ENCODE measurements around the gene MCC. TPM values are rescaled to one million over a fixed set of nuclear protein-coding genes. Genes with fewer than 3 reads are reported as not detected.

The MCC gene
- total RNA-seq, 1 donor from 2014 or later, result 2.5 TPM

DNA sequence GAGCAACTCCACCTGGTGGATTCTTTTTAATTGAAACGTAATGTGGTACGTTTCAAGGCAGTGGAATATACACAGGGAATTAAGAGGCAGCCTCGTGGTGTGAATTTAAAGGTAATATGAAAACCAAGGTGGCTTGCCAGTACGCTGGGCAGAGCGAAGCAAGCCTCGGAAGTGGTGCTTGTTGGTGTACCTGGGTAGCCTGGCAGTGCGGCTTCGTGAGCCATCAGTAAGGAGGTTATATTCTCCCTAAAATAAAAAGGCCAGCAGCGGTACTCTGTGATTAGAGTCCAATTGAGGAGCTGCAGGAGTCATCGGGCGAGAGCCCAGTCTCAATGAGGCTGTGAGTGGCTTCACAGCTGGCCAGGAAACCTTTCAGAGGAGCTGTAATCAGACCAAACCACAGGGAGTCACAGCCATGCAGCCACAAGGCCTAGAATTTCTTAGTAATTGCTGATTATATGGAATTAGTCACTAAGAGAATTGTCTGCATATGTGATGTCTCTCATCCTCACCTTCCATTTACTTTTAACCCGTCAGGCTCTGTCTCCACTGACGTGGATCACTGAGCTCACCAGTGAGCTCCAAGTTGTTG, 454.0 kb downstream of the MCC start:
- peaks cover 6% of the 10 kb centered on the region for H3K27me3 Mint-ChIP-seq (ENCODE audit: insufficient read depth, low read depth)
- H3K36me3 Mint-ChIP-seq, result peaks cover 14% of the 10 kb centered on the region
- peak; percentile 61 for DNase-seq (ENCODE audit: low spot score)
- Histone ChIP-seq H2AFZ (replicated peaks) (no peak overlapping the region), H3K9me3 (ENCODE audit: low read depth) (no peaks in the 10 kb centered on the region), H3K4me3 (no peak overlapping the region), H3K9ac (no peak overlapping the region), H3K4me2 (no peak overlapping the region), H3F3A (ENCODE audit: low read depth) (peaks cover 9% of the 10 kb centered on the region), H4K20me1 (ENCODE audit: low read depth) (no peaks in the 10 kb centered on the region), H3K36me3 (no peaks in the 10 kb centered on the region), H3K79me2 (ENCODE audit: low read depth) (no peaks in the 10 kb centered on the region), H3K4me1 (peaks cover 21% of the 10 kb centered on the region), H3K27ac (no peak overlapping the region), H3K27me3 (no peaks in the 10 kb centered on the region)
- no peaks in the 10 kb centered on the region for H3K9me3 Mint-ChIP-seq
- no peak overlapping the region for H3K4me3 Mint-ChIP-seq
- peaks cover 21% of the 10 kb centered on the region for H3K4me1 Mint-ChIP-seq
- TF ChIP-seq EZH2phosphoT487 (IDR thresholded peaks at IDR 0.05), result no peak
- TF ChIP-seq EZH2 (IDR thresholded peaks at IDR 0.05), result no peak
- TF ChIP-seq, protein P1, sequence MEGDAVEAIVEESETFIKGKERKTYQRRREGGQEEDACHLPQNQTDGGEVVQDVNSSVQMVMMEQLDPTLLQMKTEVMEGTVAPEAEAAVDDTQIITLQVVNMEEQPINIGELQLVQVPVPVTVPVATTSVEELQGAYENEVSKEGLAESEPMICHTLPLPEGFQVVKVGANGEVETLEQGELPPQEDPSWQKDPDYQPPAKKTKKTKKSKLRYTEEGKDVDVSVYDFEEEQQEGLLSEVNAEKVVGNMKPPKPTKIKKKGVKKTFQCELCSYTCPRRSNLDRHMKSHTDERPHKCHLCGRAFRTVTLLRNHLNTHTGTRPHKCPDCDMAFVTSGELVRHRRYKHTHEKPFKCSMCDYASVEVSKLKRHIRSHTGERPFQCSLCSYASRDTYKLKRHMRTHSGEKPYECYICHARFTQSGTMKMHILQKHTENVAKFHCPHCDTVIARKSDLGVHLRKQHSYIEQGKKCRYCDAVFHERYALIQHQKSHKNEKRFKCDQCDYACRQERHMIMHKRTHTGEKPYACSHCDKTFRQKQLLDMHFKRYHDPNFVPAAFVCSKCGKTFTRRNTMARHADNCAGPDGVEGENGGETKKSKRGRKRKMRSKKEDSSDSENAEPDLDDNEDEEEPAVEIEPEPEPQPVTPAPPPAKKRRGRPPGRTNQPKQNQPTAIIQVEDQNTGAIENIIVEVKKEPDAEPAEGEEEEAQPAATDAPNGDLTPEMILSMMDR (IDR thresholded peaks at IDR 0.05), result no peak
- peak overlapping the region; percentile 54 for H3K27ac Mint-ChIP-seq

DNA sequence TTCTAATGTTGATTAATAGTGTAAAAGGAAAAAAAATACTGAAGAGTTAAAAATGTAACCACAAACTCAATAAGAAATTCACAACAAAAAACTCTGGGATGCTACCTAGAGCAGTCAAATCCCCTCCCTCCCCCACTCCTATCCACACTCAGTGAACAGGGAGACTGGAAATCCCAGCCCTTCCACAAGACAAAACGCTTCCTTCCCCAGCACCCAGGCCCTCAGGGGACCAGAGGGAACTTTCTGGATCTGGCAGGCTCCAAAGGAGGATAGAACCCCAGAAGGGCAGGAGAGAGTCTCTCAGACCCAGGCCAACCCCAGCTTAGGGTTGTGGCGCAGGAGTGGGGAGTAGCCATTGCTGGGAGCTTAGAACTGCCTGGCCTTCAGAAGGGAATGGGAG, 456.7 kb downstream of the MCC start:
- Mint-ChIP-seq H3K4me1 (peaks cover 22% of the 10 kb centered on the region), H3K4me3 (no peak overlapping the region), H3K36me3 (peaks cover 32% of the 10 kb centered on the region), H3K27ac (no peak overlapping the region), H3K27me3 (ENCODE audit: insufficient read depth, low read depth) (peaks cover 5% of the 10 kb centered on the region), H3K9me3 (no peaks in the 10 kb centered on the region)
- H3F3A ChIP-seq (ENCODE audit: low read depth), result peaks cover 9% of the 10 kb centered on the region
- peaks cover 21% of the 10 kb centered on the region for H3K4me1 ChIP-seq
- no peak overlapping the region for H3K4me3 ChIP-seq
- H2AFZ ChIP-seq (replicated peaks), result no peak overlapping the region
- no peaks in the 10 kb centered on the region for H3K79me2 ChIP-seq (ENCODE audit: low read depth)
- H3K36me3 ChIP-seq, result no peaks in the 10 kb centered on the region
- H3K9me3 ChIP-seq (ENCODE audit: low read depth), result no peaks in the 10 kb centered on the region
- TF ChIP-seq, protein P1 (IDR thresholded peaks at IDR 0.05), result no peak
- TF ChIP-seq EZH2phosphoT487 (IDR thresholded peaks at IDR 0.05) (no peak), EZH2 (IDR thresholded peaks at IDR 0.05) (no peak)
- H4K20me1 ChIP-seq (ENCODE audit: low read depth), result no peaks in the 10 kb centered on the region
- H3K9ac ChIP-seq, result no peak overlapping the region
- no peak overlapping the region for H3K4me2 ChIP-seq
- DNase-seq (ENCODE audit: low spot score), result no peak
- no peaks in the 10 kb centered on the region for H3K27me3 ChIP-seq
- no peak overlapping the region for H3K27ac ChIP-seq

DNA sequence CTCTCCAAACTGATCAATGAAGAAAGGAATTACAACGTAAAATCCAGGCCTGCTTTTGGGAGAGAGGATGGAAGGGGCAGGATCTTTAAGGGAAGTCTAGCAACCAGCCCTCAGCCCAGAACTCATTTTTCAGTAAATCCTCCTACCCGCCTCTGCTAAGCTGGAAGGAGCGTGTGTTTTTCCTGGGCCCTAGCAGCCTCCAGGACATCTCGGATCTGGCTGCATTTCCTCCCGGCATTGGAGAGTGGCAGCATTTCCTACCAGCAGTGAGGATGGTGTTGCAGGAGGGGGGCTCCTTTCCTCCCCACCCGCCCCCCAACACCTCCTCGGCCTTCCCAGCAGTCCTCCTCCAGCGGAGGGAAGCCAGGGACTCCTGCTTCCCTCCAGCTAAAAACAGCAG, 457.1 kb downstream of the MCC start:
- no peaks in the 10 kb centered on the region for H3K36me3 ChIP-seq
- no peaks in the 10 kb centered on the region for H3K27me3 ChIP-seq
- TF ChIP-seq EZH2phosphoT487 (IDR thresholded peaks at IDR 0.05), result no peak
- TF ChIP-seq, protein P1 (IDR thresholded peaks at IDR 0.05), result no peak
- no peak for TF ChIP-seq EZH2 (IDR thresholded peaks at IDR 0.05)
- no peaks in the 10 kb centered on the region for H3K79me2 ChIP-seq (ENCODE audit: low read depth)
- H3K4me3 Mint-ChIP-seq, result no peak overlapping the region
- peaks cover 27% of the 10 kb centered on the region for H3K4me1 Mint-ChIP-seq
- no peak overlapping the region for H3K27ac Mint-ChIP-seq
- H3K9me3 Mint-ChIP-seq, result no peaks in the 10 kb centered on the region
- no peaks in the 10 kb centered on the region for H4K20me1 ChIP-seq (ENCODE audit: low read depth)
- peaks cover 21% of the 10 kb centered on the region for H3K4me1 ChIP-seq
- peak; percentile 20 for DNase-seq (ENCODE audit: low spot score)
- no peak overlapping the region for H2AFZ ChIP-seq (replicated peaks)
- no peak overlapping the region for H3K4me2 ChIP-seq
- H3K27ac ChIP-seq, result no peak overlapping the region
- no peak overlapping the region for H3K4me3 ChIP-seq
- peaks cover 5% of the 10 kb centered on the region for H3K27me3 Mint-ChIP-seq (ENCODE audit: insufficient read depth, low read depth)
- no peaks in the 10 kb centered on the region for H3K9me3 ChIP-seq (ENCODE audit: low read depth)
- peaks cover 33% of the 10 kb centered on the region for H3K36me3 Mint-ChIP-seq
- H3K9ac ChIP-seq, result no peak overlapping the region
- peaks cover 9% of the 10 kb centered on the region for H3F3A ChIP-seq (ENCODE audit: low read depth)
